Measurements from ENCODE around the gene TIGD7. TPM values are rescaled to one million over a fixed set of nuclear protein-coding genes. Genes with fewer than 3 reads are reported as not detected.
A peak's percentile ranks its signal among the peaks of the same experiment; 100 is the strongest.

The TIGD7 gene, protein sequence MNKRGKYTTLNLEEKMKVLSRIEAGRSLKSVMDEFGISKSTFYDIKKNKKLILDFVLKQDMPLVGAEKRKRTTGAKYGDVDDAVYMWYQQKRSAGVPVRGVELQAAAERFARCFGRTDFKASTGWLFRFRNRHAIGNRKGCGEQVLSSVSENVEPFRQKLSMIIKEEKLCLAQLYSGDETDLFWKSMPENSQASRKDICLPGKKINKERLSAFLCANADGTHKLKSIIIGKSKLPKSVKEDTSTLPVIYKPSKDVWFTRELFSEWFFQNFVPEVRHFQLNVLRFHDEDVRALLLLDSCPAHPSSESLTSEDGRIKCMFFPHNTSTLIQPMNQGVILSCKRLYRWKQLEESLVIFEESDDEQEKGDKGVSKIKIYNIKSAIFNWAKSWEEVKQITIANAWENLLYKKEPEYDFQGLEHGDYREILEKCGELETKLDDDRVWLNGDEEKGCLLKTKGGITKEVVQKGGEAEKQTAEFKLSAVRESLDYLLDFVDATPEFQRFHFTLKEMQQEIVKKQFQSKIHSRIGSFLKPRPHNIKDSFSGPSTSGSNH
- 18.5 TPM for total RNA-seq
- 9.6 TPM for polyA plus RNA-seq

DNA sequence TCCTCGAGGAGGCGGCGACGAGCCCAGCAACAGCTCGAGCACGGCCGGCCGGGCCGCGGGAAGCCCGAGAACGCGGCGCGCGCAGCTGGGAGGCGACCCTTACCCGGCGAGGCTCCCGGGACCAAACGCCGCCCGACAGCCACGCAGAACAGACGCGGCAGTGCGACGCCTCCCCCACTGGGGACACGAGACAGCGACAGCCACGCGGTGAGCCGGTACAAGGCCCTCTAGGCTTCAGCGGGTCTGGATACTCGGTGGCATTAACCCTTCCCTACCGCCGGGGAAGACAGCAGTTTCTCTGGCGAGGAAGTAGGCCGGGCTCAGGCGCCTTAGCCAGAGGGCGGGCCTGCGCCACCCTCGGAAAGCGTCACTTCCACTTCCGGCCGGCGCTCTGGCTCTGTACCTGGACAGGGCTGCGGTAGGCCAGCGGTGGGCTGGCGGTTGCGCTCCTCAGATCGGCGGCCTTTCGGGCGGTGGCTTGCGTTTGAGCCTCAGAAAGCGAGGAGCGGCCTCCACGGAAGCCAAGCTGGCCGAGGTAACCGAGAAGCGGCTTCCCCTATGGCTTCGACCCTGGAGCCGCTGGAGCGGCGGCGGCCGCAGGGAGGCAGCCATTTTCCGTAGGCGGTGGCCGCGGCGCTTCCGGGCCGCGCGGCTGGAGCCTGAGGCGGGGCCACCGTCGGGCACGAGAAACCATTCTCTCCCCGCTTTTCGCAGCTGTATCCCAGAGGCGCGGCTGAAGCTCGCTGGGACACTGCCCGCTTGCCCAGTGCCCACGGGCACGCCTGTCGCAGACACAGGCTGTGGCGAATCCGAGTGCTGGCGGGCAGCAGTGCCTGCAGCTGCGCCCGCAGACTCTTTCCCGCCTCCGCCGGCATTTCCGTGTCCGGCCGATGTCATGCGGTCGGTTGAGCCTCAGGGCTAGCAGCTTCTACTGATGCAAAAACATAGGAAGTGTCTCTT is at the start of gene TIGD7, which contains the start of gene ZNF75A:
Gene TIGD7, minus strand, starts transcription at position 322 of the 960 bp plus-strand sequence. CDS start 4,816 bp downstream, outside the sequence.
Gene ZNF75A, plus strand, starts transcription at position 389 of the 960 bp plus-strand sequence. CDS start 2,932 bp downstream, outside the sequence.
- Histone ChIP-seq H3K36me3 (ENCODE audit: insufficient read depth) (peaks cover 4% of the 10 kb centered on the region), H3K4me3 (ENCODE audit: low read depth, low read length) (peak within 1 kb of the TSS; percentile 64), H3K4me1 (ENCODE audit: insufficient read depth) (peaks cover 1% of the 10 kb centered on the region), H3K27ac (ENCODE audit: low read depth) (peak within 1 kb of the TSS; percentile 79)
- DNase-seq (ENCODE audit: extremely low spot score) = peak; percentile 75
- under 1% methylated on average over 103 of the region's 103 CpGs for WGBS

DNA sequence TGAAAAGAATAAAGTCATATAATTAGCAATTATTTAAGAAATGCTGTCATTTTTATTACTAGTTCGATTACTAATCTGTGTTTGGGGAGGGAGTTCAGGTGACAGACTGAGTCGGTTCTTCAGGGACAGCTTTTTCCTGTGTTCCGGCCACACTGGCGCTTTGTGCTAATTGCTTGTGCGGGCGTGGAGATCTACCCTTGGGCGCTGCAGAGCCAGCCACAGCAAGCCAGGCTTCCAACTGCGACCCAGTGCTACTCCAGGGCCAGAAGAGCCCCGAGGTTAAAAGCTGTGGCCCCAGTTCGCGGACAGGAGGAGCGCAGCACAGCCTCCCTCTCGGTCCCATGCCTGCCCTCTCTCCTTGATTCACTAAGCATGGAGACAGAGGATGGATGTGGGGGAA is 43.9 kb upstream of the TIGD7 start:
- H3K4me3 ChIP-seq (ENCODE audit: low read depth, low read length) = no peak overlapping the region
- no peak for DNase-seq (ENCODE audit: extremely low spot score)
- H3K27ac ChIP-seq (ENCODE audit: low read depth) = no peak overlapping the region
- no peaks in the 10 kb centered on the region for H3K36me3 ChIP-seq (ENCODE audit: insufficient read depth)
- no peaks in the 10 kb centered on the region for H3K4me1 ChIP-seq (ENCODE audit: insufficient read depth)
- 68% methylated on average over 13 of the region's 13 CpGs for WGBS

DNA sequence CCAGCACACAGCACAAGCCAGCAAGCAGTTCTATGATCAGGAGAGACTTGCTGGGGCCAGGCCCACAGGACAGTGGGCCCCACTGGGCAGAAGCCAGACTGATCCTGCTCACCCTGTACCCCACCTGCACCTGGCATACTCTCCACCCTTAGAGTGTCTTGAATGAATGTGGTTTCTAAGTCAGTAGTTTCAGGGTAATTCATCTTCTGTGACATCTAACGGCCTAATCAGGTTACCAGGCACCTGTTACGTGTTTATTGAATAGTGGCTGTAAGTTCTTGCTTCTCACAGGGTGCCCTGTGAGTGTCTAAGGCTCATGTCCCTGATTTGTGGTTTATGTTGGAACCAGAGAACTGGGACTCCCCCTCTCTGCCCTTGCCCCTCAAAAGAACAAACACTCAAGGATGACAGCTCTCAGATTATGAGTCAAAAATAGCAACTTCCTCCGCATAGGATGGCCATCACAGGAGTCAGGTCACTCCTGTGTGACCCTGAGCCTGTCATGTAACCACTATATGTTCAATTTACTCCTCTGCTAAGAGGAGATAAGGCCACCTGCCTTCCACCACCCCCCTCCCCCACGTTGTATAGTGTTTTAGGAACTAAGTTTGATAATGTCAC is 43.4 kb upstream of the TIGD7 start:
- no peak overlapping the region for H3K4me3 ChIP-seq (ENCODE audit: low read depth, low read length)
- no peaks in the 10 kb centered on the region for H3K4me1 ChIP-seq (ENCODE audit: insufficient read depth)
- no peak overlapping the region for H3K27ac ChIP-seq (ENCODE audit: low read depth)
- 52% methylated on average over 4 of the region's 4 CpGs for WGBS
- DNase-seq (ENCODE audit: extremely low spot score) = no peak
- no peaks in the 10 kb centered on the region for H3K36me3 ChIP-seq (ENCODE audit: insufficient read depth)

DNA sequence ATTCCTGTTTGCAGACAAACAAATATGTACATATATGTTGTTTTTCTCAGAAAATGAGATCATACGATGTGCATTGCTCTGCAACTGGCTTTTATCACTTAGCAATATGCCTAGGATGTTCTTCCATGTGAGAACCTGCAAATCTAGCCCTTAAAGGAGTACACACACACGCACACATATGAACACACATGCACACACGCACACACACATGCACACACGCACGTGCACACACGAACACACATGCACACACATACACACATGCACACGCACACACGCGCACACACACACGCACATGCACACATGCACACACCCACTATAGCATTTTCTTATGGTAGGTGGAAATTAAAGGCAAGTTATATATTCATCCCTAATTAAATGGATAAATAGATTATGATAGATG is 42.4 kb upstream of the TIGD7 start:
- 80% methylated on average over 10 of the region's 10 CpGs for WGBS
- Histone ChIP-seq H3K36me3 (ENCODE audit: insufficient read depth) (no peaks in the 10 kb centered on the region), H3K27ac (ENCODE audit: low read depth) (no peak overlapping the region), H3K4me3 (ENCODE audit: low read depth, low read length) (no peak overlapping the region), H3K4me1 (ENCODE audit: insufficient read depth) (no peaks in the 10 kb centered on the region)
- no peak for DNase-seq (ENCODE audit: extremely low spot score)

DNA sequence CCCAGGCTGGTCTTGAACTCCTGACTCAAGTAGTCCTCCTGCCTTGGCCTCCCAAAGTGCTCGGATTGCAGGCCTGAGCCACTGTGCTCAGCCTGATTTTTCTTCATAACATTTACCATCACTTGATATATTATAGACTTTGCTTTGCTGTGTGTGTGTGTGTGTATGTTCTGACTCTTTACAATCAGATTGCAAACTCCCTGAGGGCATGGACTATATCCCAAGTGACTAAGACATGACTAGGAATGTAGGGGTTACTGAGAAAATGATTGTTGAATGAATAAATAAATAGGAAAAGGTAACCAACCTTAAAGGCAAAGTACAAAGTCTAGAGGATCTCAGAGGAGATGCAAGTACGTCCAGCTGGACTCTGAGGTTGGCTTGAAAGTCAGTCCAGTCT is 40.8 kb upstream of the TIGD7 start:
- no peaks in the 10 kb centered on the region for H3K4me1 ChIP-seq (ENCODE audit: insufficient read depth)
- no peak for DNase-seq (ENCODE audit: extremely low spot score)
- no peak overlapping the region for H3K27ac ChIP-seq (ENCODE audit: low read depth)
- H3K4me3 ChIP-seq (ENCODE audit: low read depth, low read length) = no peak overlapping the region
- H3K36me3 ChIP-seq (ENCODE audit: insufficient read depth) = no peaks in the 10 kb centered on the region
- WGBS = 52% methylated on average over 2 of the region's 2 CpGs

DNA sequence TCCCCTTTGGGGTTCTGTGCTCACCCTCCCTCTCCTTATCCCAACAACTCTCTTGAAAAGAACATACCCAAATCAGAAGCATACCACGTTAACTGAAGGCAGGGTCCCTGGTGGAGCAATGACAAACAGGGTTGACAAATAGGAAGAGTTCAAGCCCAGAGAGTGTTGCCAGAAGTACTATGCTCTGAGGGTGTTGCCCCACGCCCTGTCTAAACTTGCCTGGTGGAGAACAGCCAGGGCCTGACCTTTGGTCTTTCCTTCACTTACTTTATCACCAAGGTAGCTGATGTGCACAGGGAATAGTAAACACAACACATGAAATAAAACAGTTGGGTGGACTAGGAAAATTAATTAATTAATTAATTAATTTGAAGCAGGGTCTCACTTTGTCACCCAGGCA is 23.4 kb upstream of the TIGD7 start:
- no peak for DNase-seq (ENCODE audit: extremely low spot score)
- Histone ChIP-seq H3K36me3 (ENCODE audit: insufficient read depth) (no peaks in the 10 kb centered on the region), H3K27ac (ENCODE audit: low read depth) (no peak overlapping the region), H3K4me1 (ENCODE audit: insufficient read depth) (no peaks in the 10 kb centered on the region), H3K4me3 (ENCODE audit: low read depth, low read length) (no peak overlapping the region)
- WGBS = 63% methylated on average over 2 of the region's 2 CpGs

DNA sequence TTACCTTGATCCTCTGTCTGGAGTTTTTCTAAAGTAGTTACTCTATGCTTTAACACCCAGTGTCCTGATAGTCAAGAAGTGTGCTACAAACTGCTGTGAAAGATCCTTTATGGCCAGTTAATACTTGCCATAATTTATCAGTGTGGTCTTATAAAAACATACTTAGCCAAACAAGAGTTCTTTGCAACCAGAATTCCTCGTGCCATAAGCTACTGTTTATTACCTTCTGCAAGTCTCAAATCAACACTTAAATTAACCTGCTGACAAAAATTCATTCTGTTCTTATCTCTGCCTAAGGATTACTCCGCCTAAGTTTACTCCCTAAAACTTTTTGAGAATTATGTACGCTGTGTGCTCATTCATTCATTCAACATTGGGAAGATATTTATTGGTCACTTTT is 22.9 kb upstream of the TIGD7 start:
- Histone ChIP-seq H3K27ac (ENCODE audit: low read depth) (no peak overlapping the region), H3K4me1 (ENCODE audit: insufficient read depth) (no peaks in the 10 kb centered on the region), H3K36me3 (ENCODE audit: insufficient read depth) (no peaks in the 10 kb centered on the region), H3K4me3 (ENCODE audit: low read depth, low read length) (no peak overlapping the region)
- no peak for DNase-seq (ENCODE audit: extremely low spot score)
- 63% methylated on average over 3 of the region's 3 CpGs for WGBS

DNA sequence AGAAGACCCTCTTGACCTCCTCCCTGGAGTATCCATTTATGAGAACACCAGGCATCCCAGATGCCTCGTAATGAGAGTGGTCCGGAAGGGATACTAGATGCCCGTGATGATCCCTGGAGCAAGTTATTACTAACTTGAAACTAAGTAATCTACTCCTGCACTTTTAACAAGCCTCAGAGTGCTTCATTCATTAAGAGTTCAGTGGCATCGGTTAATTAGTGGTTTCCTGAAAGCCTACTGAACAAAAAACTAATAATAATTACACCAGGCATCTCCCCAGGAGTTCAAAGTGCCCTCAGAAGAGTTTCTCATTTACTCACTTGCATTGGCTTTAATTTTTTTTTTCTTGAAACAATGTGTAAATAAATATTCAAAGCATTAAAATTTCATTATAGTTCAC is 22.3 kb upstream of the TIGD7 start:
- no peak for DNase-seq (ENCODE audit: extremely low spot score)
- H3K4me3 ChIP-seq (ENCODE audit: low read depth, low read length) = no peak overlapping the region
- 82% methylated on average over 4 of the region's 4 CpGs for WGBS
- H3K27ac ChIP-seq (ENCODE audit: low read depth) = no peak overlapping the region
- no peaks in the 10 kb centered on the region for H3K4me1 ChIP-seq (ENCODE audit: insufficient read depth)
- no peaks in the 10 kb centered on the region for H3K36me3 ChIP-seq (ENCODE audit: insufficient read depth)

DNA sequence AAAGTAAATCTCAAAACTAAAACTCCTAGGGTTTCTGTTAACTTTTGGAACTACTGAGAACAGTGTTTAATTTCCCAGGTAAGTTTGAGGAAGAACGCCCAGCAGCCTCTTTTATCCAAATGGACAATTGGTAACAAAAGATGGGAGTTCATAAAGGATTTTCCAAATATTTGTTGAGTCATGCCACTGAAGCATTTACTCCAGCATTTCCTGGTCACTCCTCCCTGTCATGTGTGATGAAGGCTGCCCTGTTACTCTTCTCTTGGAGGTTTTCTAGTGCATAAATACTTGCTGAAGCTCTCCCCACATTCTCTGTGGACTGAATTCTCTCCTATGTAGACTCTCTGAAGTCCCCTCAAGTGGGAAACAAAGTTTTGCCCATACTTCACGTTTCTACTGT is 16.6 kb upstream of the TIGD7 start:
- WGBS = 67% methylated on average over 2 of the region's 2 CpGs
- H3K36me3 ChIP-seq (ENCODE audit: insufficient read depth) = peaks cover 9% of the 10 kb centered on the region
- H3K27ac ChIP-seq (ENCODE audit: low read depth) = no peak overlapping the region
- no peaks in the 10 kb centered on the region for H3K4me1 ChIP-seq (ENCODE audit: insufficient read depth)
- DNase-seq (ENCODE audit: extremely low spot score) = no peak
- H3K4me3 ChIP-seq (ENCODE audit: low read depth, low read length) = no peak overlapping the region

DNA sequence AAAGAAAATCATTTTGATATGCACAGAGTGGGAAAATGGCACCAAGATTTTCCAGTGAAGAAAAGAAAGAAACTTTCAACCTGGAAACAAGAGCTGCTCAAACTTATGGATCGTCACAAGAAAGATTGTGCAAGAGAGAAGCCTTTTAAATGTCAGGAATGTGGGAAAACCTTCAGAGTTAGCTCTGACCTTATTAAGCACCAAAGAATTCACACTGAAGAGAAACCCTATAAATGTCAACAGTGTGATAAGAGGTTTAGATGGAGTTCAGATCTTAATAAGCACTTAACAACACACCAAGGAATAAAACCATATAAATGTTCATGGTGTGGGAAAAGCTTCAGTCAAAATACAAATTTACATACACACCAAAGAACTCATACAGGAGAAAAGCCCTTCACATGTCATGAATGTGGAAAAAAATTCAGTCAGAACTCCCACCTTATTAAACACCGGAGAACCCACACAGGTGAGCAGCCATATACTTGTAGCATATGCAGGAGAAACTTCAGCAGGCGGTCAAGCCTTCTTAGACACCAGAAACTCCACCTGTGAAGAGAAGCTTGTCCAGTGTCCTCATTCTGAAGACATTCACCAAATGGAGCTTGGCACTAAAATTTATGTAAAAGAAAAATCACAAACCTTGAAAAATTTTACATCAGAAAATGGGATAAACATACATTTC is 12.2 kb upstream of the TIGD7 start:
- 97% methylated on average over 3 of the region's 3 CpGs for WGBS
- Histone ChIP-seq H3K36me3 (ENCODE audit: insufficient read depth) (peaks cover 19% of the 10 kb centered on the region), H3K4me3 (ENCODE audit: low read depth, low read length) (no peak overlapping the region), H3K4me1 (ENCODE audit: insufficient read depth) (no peaks in the 10 kb centered on the region), H3K27ac (ENCODE audit: low read depth) (no peak overlapping the region)
- no peak for DNase-seq (ENCODE audit: extremely low spot score)

DNA sequence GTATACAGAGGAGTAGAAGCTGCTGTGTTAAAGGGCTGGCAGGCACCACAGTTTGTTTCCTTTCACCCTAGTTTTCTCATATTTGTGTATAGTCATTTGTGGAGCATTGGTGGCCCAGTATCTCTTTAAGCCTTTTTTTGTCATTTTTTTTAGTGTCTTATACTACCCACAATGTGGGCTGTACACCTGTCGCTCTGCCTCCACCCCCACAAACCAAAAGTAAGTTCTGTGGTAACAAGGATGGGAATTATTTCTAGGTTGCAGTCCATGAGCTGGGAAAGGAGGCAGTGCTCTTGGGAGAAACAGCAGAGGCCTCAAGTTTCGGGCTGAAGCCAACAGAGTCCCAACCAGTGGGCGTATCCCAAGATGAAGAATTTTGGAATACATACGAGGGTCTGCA is 6.3 kb upstream of the TIGD7 start:
- Histone ChIP-seq H3K27ac (ENCODE audit: low read depth) (no peak overlapping the region), H3K4me3 (ENCODE audit: low read depth, low read length) (no peak overlapping the region), H3K4me1 (ENCODE audit: insufficient read depth) (no peaks in the 10 kb centered on the region), H3K36me3 (ENCODE audit: insufficient read depth) (peaks cover 7% of the 10 kb centered on the region)
- WGBS = 95% methylated on average over 4 of the region's 4 CpGs
- DNase-seq (ENCODE audit: extremely low spot score) = no peak

DNA sequence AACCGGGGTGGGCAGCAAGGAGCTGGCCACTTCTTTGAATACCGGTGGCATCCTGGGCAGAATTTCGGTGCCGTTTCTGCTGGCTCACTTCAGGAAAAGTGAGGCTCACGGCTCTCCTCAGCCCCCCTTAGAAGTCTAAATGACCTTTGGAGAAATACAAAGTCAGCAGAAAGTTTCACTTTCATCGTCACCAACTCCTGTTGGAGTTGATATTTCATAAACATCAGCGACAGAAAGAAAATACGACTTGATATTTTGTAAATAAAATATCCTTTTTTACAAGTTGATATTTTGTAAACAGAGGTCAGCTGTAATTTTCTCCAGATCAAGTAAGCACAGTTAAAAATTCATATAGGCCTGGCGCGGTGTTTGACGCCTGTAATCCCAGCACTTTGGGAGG is 848 bp upstream of the TIGD7 start:
- Histone ChIP-seq H3K27ac (ENCODE audit: low read depth) (no peak overlapping the region), H3K36me3 (ENCODE audit: insufficient read depth) (peaks cover 4% of the 10 kb centered on the region), H3K4me3 (ENCODE audit: low read depth, low read length) (peak overlapping the region; percentile 64), H3K4me1 (ENCODE audit: insufficient read depth) (peaks cover 1% of the 10 kb centered on the region)
- DNase-seq (ENCODE audit: extremely low spot score) = no peak
- WGBS = 58% methylated on average over 11 of the region's 11 CpGs

DNA sequence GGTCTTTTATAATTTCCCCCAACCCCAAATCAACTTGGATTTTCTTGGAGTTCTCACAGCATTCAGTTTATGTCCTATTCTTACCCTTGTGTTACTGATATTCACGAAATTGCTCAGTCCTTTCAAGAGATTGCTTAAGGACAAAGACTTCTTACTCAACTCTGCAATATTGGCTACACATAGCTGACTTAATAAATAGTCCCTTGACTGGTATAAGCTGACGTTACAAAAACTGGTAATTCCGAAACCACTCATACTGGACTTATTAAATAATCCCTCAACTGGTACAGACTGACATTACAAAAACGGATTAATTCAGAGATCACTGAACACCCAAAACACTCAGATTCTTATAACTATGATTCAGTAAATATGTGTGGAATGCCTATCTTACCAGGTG is 860 bp downstream of the TIGD7 start:
- no peak for DNase-seq (ENCODE audit: extremely low spot score)
- no peak overlapping the region for H3K4me3 ChIP-seq (ENCODE audit: low read depth, low read length)
- peaks cover 1% of the 10 kb centered on the region for H3K4me1 ChIP-seq (ENCODE audit: insufficient read depth)
- 70% methylated on average over 4 of the region's 4 CpGs for WGBS
- peaks cover 4% of the 10 kb centered on the region for H3K36me3 ChIP-seq (ENCODE audit: insufficient read depth)
- H3K27ac ChIP-seq (ENCODE audit: low read depth) = no peak overlapping the region
